ENCODE measurements around the gene RBM7.

The RBM7 gene

GRCh38 chr11:114441921-114442320, 41.5 kb downstream of the RBM7 start:
- H3K4me3 ChIP-seq (replicated peaks; ENCODE audit: low read depth, low read length) = no peak overlapping the region
- no peak for TF ChIP-seq CTCF (IDR thresholded peaks at IDR 0.05; ENCODE audit: insufficient read depth, low read length, poor library complexity, severe bottlenecking)
- no peak for DNase-seq (ENCODE audit: extremely low read depth, insufficient read length)
- H3K27me3 ChIP-seq (replicated peaks; ENCODE audit: control insufficient read depth, insufficient read depth, low read length) = no peaks in the 10 kb centered on the region
- no peaks in the 10 kb centered on the region for H3K36me3 ChIP-seq (ENCODE audit: control insufficient read depth, insufficient read depth, low read length)

DNA sequence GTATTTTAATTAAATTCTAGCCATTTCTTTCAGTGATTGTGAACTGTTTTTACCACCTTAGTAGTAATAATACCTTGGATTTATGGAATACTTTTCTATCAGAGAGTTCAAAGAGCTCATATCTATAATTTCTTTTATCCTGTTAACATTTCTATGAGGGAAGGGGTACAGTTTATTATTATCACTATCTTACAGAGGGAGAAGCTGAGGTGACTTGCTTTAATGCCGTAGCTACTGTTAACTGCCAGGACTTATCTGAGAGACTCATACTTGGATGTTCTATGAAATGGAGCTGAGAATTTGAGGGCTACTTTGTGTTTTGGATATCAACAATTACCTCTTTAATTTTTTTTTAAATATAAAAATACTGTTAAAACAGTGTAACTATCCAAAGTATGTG, 42.1 kb downstream of the RBM7 start:
- Histone ChIP-seq H3K27me3 (replicated peaks; ENCODE audit: control insufficient read depth, insufficient read depth, low read length) (no peaks in the 10 kb centered on the region), H3K36me3 (ENCODE audit: control insufficient read depth, insufficient read depth, low read length) (no peaks in the 10 kb centered on the region), H3K4me3 (replicated peaks; ENCODE audit: low read depth, low read length) (no peak overlapping the region)
- DNase-seq (ENCODE audit: extremely low read depth, insufficient read length) = no peak
- TF ChIP-seq CTCF (IDR thresholded peaks at IDR 0.05; ENCODE audit: insufficient read depth, low read length, poor library complexity, severe bottlenecking) = no peak

GRCh38 chr11:114447444-114447843, 47.0 kb downstream of the RBM7 start:
- DNase-seq (ENCODE audit: extremely low read depth, insufficient read length) = no peak
- H3K4me3 ChIP-seq (replicated peaks; ENCODE audit: low read depth, low read length) = no peak overlapping the region
- TF ChIP-seq CTCF (IDR thresholded peaks at IDR 0.05; ENCODE audit: insufficient read depth, low read length, poor library complexity, severe bottlenecking) = no peak
- H3K27me3 ChIP-seq (replicated peaks; ENCODE audit: control insufficient read depth, insufficient read depth, low read length) = no peaks in the 10 kb centered on the region
- H3K36me3 ChIP-seq (ENCODE audit: control insufficient read depth, insufficient read depth, low read length) = no peaks in the 10 kb centered on the region

DNA sequence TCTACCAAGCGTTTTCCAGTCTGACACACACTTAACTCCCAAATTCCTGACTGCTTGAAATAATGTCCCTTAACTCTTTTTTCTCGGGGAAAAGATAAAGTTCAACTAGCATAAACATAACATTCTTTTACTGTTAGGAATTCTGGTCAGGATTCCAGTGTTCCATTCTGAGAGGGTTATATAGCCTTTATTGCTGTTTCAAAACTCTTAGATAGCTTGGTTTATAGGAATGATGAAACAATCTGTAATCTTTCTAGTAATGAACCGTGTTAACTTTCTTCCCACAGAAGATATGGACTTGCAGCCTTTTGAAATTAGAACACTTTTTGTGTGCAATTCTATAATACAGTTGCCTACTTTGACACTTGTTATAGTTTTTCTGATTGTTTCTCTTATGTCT, 47.4 kb downstream of the RBM7 start:
- Histone ChIP-seq H3K27me3 (replicated peaks; ENCODE audit: control insufficient read depth, insufficient read depth, low read length) (no peaks in the 10 kb centered on the region), H3K4me3 (replicated peaks; ENCODE audit: low read depth, low read length) (no peak overlapping the region), H3K36me3 (ENCODE audit: control insufficient read depth, insufficient read depth, low read length) (no peaks in the 10 kb centered on the region)
- DNase-seq (ENCODE audit: extremely low read depth, insufficient read length) = no peak
- no peak for TF ChIP-seq CTCF (IDR thresholded peaks at IDR 0.05; ENCODE audit: insufficient read depth, low read length, poor library complexity, severe bottlenecking)

- no peaks in the 10 kb centered on the region for H3K36me3 ChIP-seq (ENCODE audit: control insufficient read depth, insufficient read depth, low read length)
- no peak for TF ChIP-seq CTCF (IDR thresholded peaks at IDR 0.05; ENCODE audit: insufficient read depth, low read length, poor library complexity, severe bottlenecking)
- no peak overlapping the region for H3K4me3 ChIP-seq (replicated peaks; ENCODE audit: low read depth, low read length)
- DNase-seq (ENCODE audit: extremely low read depth, insufficient read length) = no peak
- H3K27me3 ChIP-seq (replicated peaks; ENCODE audit: control insufficient read depth, insufficient read depth, low read length) = no peaks in the 10 kb centered on the region
Measured at GRCh38 chr11:114448749-114449482, 48.5 kb downstream of the RBM7 start.

GRCh38 chr11:114449845-114450244, 49.4 kb downstream of the RBM7 start:
- Histone ChIP-seq H3K27me3 (replicated peaks; ENCODE audit: control insufficient read depth, insufficient read depth, low read length) (no peaks in the 10 kb centered on the region), H3K4me3 (replicated peaks; ENCODE audit: low read depth, low read length) (no peak overlapping the region), H3K36me3 (ENCODE audit: control insufficient read depth, insufficient read depth, low read length) (no peaks in the 10 kb centered on the region)
- no peak for TF ChIP-seq CTCF (IDR thresholded peaks at IDR 0.05; ENCODE audit: insufficient read depth, low read length, poor library complexity, severe bottlenecking)
- no peak for DNase-seq (ENCODE audit: extremely low read depth, insufficient read length)
